GM21528 (cell line): ENCODE measurements around the gene REXO4.
"Not testable (repeated sequence)": the region's sequence is repeated elsewhere in the genome, so short reads cannot be mapped to it uniquely, and the experiment has no call there.

ENCODE experiments used
- ATAC-seq: cut with Tn5 transposase; IDR thresholded peaks from one replicate; pipeline ENCODE4 v1.9.1; 2021; ENCODE audit warnings: mild to moderate bottlenecking, moderate library complexity; ENCODE audit not compliant: unreplicated experiment, low FRiP score

Gene REXO4

GRCh38 chr9:133391449-133391848 lies 26.4 kb downstream of the REXO4 start:
- not testable (repeated sequence) for ATAC-seq

DNA sequence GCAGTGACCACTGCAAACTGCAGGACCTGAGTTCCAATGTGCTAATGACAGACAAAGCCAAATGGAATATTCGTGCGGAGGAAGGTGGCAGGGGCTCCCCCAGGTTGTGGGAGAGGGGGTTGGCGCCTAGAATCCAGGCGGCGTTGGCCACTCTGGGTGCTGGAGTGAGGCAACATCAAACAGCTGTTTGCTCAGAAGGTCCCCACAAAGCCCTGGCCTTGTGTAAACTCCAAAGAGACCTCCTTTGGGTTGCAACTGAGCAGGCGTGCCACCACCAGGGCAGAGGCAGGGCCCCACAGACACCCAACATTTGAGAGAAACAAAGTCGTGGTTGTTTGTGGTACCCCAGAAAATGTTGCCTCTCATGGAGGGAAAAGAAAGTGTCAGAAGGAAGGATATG lies 27.1 kb downstream of the REXO4 start:
- ATAC-seq, result no peak

GRCh38 chr9:133389562-133389961 lies 28.2 kb downstream of the REXO4 start:
- ATAC-seq, result no peak

DNA sequence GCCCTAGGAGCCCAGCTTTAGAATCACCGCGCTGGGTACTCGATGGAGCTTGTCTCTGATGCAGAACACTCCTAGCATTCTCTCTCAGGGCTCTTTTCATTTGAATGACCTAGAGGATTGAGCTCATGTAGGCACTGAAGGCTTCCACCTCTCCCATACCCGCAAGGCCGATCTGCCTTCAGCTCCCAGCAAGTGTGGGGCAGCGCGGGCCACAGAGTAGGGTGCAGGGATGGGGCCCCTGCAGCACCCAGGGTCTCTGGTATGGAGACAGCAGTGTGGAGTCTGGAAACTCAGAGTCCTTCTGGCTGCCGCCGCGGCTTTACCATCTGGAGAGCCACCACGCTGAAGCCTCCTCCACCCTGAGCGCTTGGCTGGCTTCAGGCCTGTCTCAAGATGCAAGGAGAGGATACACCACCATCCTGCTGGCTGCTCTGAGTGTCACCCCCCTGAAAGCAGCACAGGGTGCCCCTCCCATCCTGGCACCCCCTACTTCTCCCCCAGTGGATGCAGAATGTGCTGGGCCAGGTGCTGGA lies 28.7 kb downstream of the REXO4 start:
- no peak for ATAC-seq

GRCh38 chr9:133387680-133388079 lies 30.1 kb downstream of the REXO4 start:
- no peak for ATAC-seq

DNA sequence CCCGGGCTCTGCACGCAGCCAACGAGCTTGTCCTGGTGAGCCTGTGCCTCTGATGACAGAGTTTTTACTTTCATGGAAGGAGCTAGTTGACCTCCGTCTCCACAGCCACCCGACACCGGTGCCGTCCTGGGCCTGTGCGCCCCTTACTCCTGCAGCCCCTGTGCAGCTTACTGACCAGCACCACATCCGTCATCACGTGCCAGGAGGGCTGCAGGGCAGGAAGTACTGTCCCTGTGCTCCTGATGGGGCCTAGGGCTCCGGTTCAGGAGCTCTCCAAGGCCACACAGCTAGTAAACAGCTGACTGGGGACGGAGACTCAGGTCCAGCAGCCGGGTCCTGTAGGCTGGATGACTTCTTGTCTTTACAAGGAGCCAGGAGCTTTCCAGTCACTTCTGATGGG lies 31.5 kb downstream of the REXO4 start:
- ATAC-seq, result no peak

- ATAC-seq, result no peak
Observed at GRCh38 chr9:133385452-133385851, 32.4 kb downstream of the REXO4 start.

GRCh38 chr9:133384736-133385321 lies 33.0 kb downstream of the REXO4 start:
- ATAC-seq, result no peak

DNA sequence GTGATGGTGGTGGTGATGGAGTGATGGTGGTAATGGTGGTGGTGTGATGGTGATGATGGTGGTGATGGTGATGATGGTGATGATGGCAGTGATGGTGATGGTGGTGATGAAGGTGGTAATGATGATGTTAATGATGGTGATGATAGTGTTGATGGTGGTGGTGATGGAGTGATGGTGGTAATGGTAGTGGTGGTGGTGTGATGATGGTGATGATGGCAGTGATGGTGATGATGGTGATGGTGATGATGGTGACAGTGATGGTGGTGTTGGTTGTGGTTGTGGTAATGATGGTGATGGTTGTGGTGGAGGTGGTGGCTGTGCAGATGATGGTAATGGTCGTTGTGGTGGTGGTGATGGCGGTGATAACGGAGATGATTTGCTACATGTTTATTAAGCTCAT lies 34.4 kb downstream of the REXO4 start:
- no peak for ATAC-seq

GRCh38 chr9:133382507-133383141 lies 35.2 kb downstream of the REXO4 start:
- no peak for ATAC-seq

DNA sequence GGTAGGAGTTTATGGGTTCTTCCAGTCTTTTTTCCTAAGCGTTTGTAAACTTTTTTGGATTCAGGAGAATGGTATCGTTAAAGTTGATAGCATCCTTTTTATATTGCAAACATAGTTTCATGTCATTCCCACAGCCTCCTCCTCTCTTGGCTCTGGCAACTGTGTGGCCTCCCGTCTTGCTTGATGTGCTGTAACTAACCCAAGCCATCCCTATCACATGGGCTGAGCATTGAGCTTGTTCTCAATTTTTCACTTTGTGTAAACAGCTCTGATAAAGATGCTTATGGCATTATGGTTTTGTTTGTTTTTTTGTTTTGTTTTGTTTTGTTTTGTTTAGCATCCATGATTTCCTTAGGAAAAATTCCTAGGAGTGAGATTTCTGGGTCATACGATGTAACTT lies 37.1 kb downstream of the REXO4 start:
- ATAC-seq, result no peak

GRCh38 chr9:133379153-133380086 lies 38.4 kb downstream of the REXO4 start:
- ATAC-seq, result no peak

DNA sequence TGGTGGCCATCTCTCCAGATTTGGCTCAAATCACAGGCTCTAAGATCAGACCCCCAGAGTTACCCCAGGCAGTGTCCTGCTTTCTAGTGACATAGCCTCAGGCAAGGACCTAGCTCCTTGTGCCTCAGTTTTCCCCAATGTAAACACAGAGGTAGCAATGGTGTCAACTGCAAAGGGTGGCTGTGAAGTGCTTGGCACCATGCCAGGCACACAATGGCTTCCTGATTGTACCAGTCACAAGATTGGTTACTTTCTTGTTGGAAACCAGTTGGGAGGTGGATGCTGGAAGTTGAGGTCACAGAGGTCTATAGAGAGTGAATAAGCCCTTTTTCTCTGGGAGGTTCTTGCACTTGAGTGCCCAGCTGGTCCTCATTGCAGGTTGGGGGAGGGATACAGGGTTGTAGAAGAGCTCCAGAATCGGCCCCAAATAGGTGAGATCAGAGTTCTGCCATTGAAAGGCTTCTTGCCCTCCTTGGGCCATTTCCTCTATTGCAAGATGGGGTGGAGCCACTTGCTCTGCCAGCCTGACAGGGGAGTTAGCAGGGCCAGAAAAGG lies 39.3 kb downstream of the REXO4 start:
- ATAC-seq, result no peak

DNA sequence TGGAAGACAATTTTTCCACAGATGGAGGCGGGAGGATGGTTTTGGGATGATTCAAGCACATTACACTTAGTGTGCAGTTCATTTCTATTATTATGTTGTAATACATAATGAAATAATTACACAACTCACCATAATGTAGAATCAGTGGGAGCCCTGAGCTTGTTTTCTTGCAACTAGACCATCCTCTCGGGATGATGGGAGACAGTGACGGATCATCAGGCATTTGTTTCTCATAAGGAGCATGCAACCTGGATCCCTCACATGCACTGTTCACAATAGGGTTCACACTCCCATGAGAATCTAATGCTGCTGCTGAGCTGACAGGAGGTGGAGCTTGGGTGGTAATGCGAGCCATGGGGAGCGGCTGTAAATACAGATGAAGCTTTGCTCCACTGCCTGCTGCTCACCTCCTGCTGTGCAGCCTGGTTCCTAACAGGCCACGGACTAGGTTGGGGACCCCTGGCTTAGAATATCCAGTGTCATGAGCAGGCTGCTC lies 40.0 kb downstream of the REXO4 start:
- ATAC-seq, result no peak

DNA sequence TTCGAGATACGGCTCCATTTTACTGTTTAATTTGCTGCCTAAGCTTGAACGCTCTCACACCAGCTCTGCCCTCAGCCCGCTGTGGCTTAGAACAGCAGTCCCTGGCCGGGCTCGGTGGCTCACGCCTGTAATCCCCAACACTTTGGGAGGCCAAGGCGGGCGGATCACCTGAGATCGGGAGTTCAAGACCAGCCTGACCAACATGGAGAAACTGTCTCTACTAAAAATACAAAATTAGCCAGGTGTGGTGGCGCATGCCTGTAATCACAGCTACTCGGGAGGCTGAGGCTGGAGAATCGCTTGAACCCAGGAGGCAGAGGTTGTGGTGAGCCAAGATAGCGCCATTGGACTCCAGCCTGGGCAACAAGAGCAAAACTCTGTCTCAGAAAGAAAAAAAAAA lies 40.5 kb downstream of the REXO4 start:
- not testable (repeated sequence) for ATAC-seq

- ATAC-seq, result peak; percentile 85
Observed at GRCh38 chr9:133375724-133376654, 41.8 kb downstream of the REXO4 start, which contains the start of the genes STKLD1 and SURF4. Gene STKLD1 (plus strand): TSS chr9:133376366. CDS start chr9:133376474, 108 bp downstream. Gene SURF4 (minus strand): TSS chr9:133376060. CDS start chr9:133375969, 91 bp downstream.

DNA sequence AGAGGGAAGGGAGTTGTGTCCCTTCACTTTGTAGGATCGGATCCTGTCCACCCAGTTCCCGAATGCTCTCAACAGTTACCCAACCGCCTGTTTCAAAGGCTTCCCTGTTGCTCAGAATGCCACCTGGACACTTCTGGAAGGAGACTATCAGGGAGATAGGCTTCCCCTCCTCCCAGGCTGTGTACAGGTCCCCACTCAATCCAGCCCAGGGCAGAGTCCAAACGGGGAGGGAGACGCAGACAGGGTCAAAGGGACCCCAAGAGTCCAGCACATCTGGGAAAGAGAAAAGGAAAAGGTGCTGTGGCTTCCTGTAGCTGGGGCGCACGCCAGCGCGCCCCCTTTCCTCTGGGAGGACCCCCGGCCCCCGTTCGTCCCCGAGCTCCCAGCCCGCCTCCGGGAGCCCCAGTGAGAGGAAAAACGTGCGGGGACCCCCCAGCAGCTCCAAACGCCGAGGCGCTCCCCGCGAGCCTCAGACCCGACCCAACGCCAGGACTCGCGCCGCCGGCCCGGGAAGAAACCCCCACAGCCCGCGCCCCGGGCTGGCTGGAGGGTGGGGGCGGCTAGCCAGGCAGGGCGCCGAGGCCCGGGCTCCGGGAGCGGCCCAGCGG lies 42.6 kb downstream of the REXO4 start:
- peak; percentile 7 for ATAC-seq

DNA sequence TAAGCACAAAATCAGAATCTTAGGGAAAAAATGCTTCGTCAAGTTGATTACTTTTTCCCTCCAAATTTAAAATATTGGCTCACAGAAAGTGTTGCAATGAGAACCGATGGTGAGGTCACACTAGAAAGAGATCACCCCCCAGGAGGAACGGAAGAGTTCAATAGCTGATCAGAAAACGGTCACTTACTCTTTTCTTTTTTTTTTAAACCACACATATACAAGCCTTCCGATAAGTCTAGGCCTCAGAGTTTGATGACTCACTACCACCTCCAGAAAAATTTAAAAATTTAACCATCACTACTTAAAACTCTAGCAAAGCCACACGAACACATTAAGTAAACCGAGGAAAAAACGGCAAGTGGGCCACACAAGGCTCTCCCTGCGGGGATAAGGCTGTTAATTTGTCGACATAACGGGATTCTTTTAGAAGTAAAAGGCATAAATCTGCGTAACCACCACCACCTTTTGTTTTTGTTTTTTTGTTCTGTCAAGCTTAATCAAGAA lies 43.1 kb downstream of the REXO4 start:
- no peak for ATAC-seq

GRCh38 chr9:133372144-133372543 lies 45.7 kb downstream of the REXO4 start:
- ATAC-seq, result no peak
